Fibroblast of lung (primary cell): ENCODE measurements around the gene IRF2. TPM values are rescaled to one million over a fixed set of nuclear protein-coding genes. Genes with fewer than 3 reads are reported as not detected.

ENCODE experiments used
- DNase-seq, 2 donors: peaks; one replicate each; pipeline versions ENCODE4 v3.0.0 to v3.0.0-alpha.2; 2010; ENCODE audit warnings: low read depth in 2 of 2
- H2AFZ ChIP-seq: 2 replicates; pipeline ENCODE4 v1.5.1; 2012; ENCODE audit warnings: low read length, control low read depth, inconsistent platforms
- H3K27ac ChIP-seq: 2 replicates; pipeline ENCODE4 v1.5.1; 2011; ENCODE audit warnings: low read length, control low read depth; ENCODE audit not compliant: insufficient read depth
- H3K27me3 ChIP-seq: 2 replicates; pipeline ENCODE4 v1.5.1; 2011; ENCODE audit warnings: mild to moderate bottlenecking, low read length; ENCODE audit not compliant: control insufficient read depth, insufficient read depth
- H3K36me3 ChIP-seq: 2 replicates; pipeline ENCODE4 v1.5.1; 2011; ENCODE audit warnings: low read length; ENCODE audit not compliant: control insufficient read depth, insufficient read depth
- H3K4me1 ChIP-seq: 2 replicates; pipeline ENCODE4 v1.5.1; 2011; ENCODE audit warnings: low read length; ENCODE audit not compliant: control insufficient read depth, insufficient read depth; ENCODE audit errors: extremely low read depth
- H3K4me2 ChIP-seq: 2 replicates; pipeline ENCODE4 v1.5.1; 2011; ENCODE audit warnings: low read length, control low read depth; ENCODE audit not compliant: insufficient read depth; ENCODE audit errors: extremely low read depth
- H3K4me3 ChIP-seq, 4 experiments: fragments of 200-600 bp in 1 of 4; sonication (generic) in 1 of 4; replicated peaks in 1 of 4; 2 replicates each; pipeline ENCODE4 v1.5.1; 2011 to 2016; ENCODE audit warnings: low read length in 4 of 4, low read depth in 3 of 4, mild to moderate bottlenecking in 3 of 4, control low read depth in 2 of 4, inconsistent platforms in 1 of 4, mixed read lengths in 1 of 4; ENCODE audit not compliant: insufficient read depth in 1 of 4; ENCODE audit errors: control extremely low read depth in 1 of 4
- H3K79me2 ChIP-seq: 2 replicates; pipeline ENCODE4 v1.5.1; 2012; ENCODE audit warnings: mild to moderate bottlenecking, low read length, inconsistent platforms; ENCODE audit not compliant: control insufficient read depth, insufficient read depth
- H3K9ac ChIP-seq: 2 replicates; pipeline ENCODE4 v1.5.1; 2011; ENCODE audit warnings: mild to moderate bottlenecking, low read length, control low read depth; ENCODE audit not compliant: insufficient read depth
- H3K9me3 ChIP-seq: 2 replicates; pipeline ENCODE4 v1.5.1; 2012; ENCODE audit warnings: low read depth, low read length; ENCODE audit not compliant: control insufficient read depth, insufficient read depth
- H4K20me1 ChIP-seq: 2 replicates; pipeline ENCODE4 v1.5.1; 2011; ENCODE audit warnings: low read length; ENCODE audit not compliant: control insufficient read depth, insufficient read depth; ENCODE audit errors: extremely low read depth
- CTCF ChIP-seq, 2 donors: IDR thresholded peaks in 1 of 2; conservative IDR thresholded peaks in 1 of 2; 1 replicate in 1 of 2; 2 replicates in 1 of 2; pipeline ENCODE4 v1.5.1; 2011 to 2012; ENCODE audit warnings: low read length in 2 of 2, control low read depth in 1 of 2, inconsistent platforms in 1 of 2, low read depth in 1 of 2, mild to moderate bottlenecking in 1 of 2
- EZH2 ChIP-seq: IDR thresholded peaks from 2 replicates; pipeline ENCODE4 v1.5.1; 2012; ENCODE audit warnings: low read length, control low read depth, mild to moderate bottlenecking; ENCODE audit errors: missing control alignments
- polyA plus RNA-seq, 2 donors: library from polyadenylated mRNA; depleted of rRNA in 1 of 2; stranded (reverse) in 1 of 2; unstranded in 1 of 2; fragments of >200 nt; gene quantifications; 2 replicates each; pipeline ENCODE4 v1.2.1, GENCODE V29; 2011 to 2012; ENCODE audit warnings: missing spikeins in 1 of 2
- total RNA-seq: library from RNA; depleted of rRNA; stranded (reverse); fragments of >200 nt; gene quantifications from 2 replicates; pipeline ENCODE4 v1.2.1, GENCODE V29; 2014

Gene IRF2
- total and polyA plus RNA-seq, 2 donors (not counting 1 experiment from before 2014, with no cell fraction given), result 30.9 to 42.3 TPM

- no peaks in the 10 kb centered on the region for H3K4me1 ChIP-seq
- no peak overlapping the region for H2AFZ ChIP-seq
- H3K9ac ChIP-seq, result peak overlapping the region; percentile 86
- peak overlapping the region; percentile 34 for H3K4me2 ChIP-seq
- no peak for TF ChIP-seq CTCF (conservative IDR thresholded peaks at IDR 0.05 in 1 of 2, IDR thresholded peaks at IDR 0.05 in 1 of 2; ENCODE audit: low read depth in 1 of 2, low read length in 2 of 2)
- no peak for TF ChIP-seq EZH2
- H3K4me3 ChIP-seq, result peak overlapping the region; percentile 71 to 99 (median 86)
- no peaks in the 10 kb centered on the region for H4K20me1 ChIP-seq
- DNase-seq, result peak; percentile 44
- H3K79me2 ChIP-seq, result peaks cover 61% of the 10 kb centered on the region
- H3K27me3 ChIP-seq, result no peaks in the 10 kb centered on the region
- H3K36me3 ChIP-seq, result peaks cover 1% of the 10 kb centered on the region
- H3K9me3 ChIP-seq, result no peaks in the 10 kb centered on the region
- H3K27ac ChIP-seq, result peak overlapping the region; percentile 87
Measured at GRCh38 chr4:184473499-184474262, 669 bp downstream of the IRF2 start.

- Histone ChIP-seq H3K27me3 (no peaks in the 10 kb centered on the region), H3K79me2 (peaks cover 66% of the 10 kb centered on the region), H3K9ac (peak overlapping the region; percentile 86), H2AFZ (peak overlapping the region; percentile 36), H3K4me1 (no peaks in the 10 kb centered on the region), H3K36me3 (peaks cover 1% of the 10 kb centered on the region), H3K27ac (peak overlapping the region; percentile 87), H4K20me1 (no peaks in the 10 kb centered on the region), H3K4me2 (peak overlapping the region; percentile 95), H3K4me3 (peak overlapping the region; percentile 63 to 99 (median 72)), H3K9me3 (no peaks in the 10 kb centered on the region)
- peak; percentile 58 to 75 for DNase-seq
- no peak for TF ChIP-seq CTCF (conservative IDR thresholded peaks at IDR 0.05 in 1 of 2, IDR thresholded peaks at IDR 0.05 in 1 of 2; ENCODE audit: low read depth in 1 of 2, low read length in 2 of 2)
- no peak for TF ChIP-seq EZH2
Measured at GRCh38 chr4:184472614-184473498, 1.5 kb downstream of the IRF2 start.
